Measurements from ENCODE around the gene SBF1. TPM values are rescaled to one million over a fixed set of nuclear protein-coding genes. Genes with fewer than 3 reads are reported as not detected.
A peak's percentile ranks its signal among the peaks of the same experiment; 100 is the strongest.

The SBF1 gene
- total RNA-seq, 2 donors from 2014 or later: 60.2 to 77.5 TPM

- Histone ChIP-seq H3K4me3 (no peak overlapping the region), H3K4me1 (peaks cover 32% of the 10 kb centered on the region), H3K9me3 (no peaks in the 10 kb centered on the region), H3K36me3 (replicated peaks in 1 of 2; ENCODE audit: insufficient read depth in 1 of 2, low read depth in 2 of 2) (peaks cover 0 to 2% of the 10 kb centered on the region in 2 donors), H3K27me3 (no peaks in the 10 kb centered on the region), H3K27ac (no peak overlapping the region)
- ATAC-seq (no peak), DNase-seq (peak in 1 of 4 donors; percentile 30)
- intact Hi-C loops (cut with DNase I): loop anchor here (5.0 to 10.0 kb wide), 2 partner anchors 36 to 259 kb away; partner anchors contain the start of gene TUBGCP6
- 88 to 90% methylated on average over 20 to 26 of the region's 26 CpGs for WGBS, 2 donors
- no peak for TF ChIP-seq CTCF (IDR thresholded peaks at IDR 0.05)
- TF ChIP-seq POLR2A (IDR thresholded peaks at IDR 0.05): no peak
Measured at GRCh38 chr22:50503475-50504145, 28.8 kb upstream of the SBF1 start.

- Histone ChIP-seq H3K4me3 (no peak overlapping the region), H3K27me3 (no peaks in the 10 kb centered on the region), H3K9me3 (no peaks in the 10 kb centered on the region), H3K4me1 (peaks cover 38% of the 10 kb centered on the region), H3K27ac (no peak overlapping the region), H3K36me3 (replicated peaks in 1 of 2; ENCODE audit: insufficient read depth in 1 of 2, low read depth in 2 of 2) (peaks cover 0 to 2% of the 10 kb centered on the region in 2 donors)
- WGBS, 2 donors: 82 to 87% methylated on average over 16 to 21 of the region's 24 CpGs
- no peak for TF ChIP-seq CTCF (IDR thresholded peaks at IDR 0.05)
- no peak for TF ChIP-seq POLR2A (IDR thresholded peaks at IDR 0.05)
- DNase-seq (peak in 1 of 4 donors; percentile 16), ATAC-seq (no peak)
- intact Hi-C loops (cut with DNase I): loop anchor here (5.0 to 10.0 kb wide), 2 partner anchors 36 to 258 kb away; partner anchors contain the start of gene TUBGCP6
Measured at GRCh38 chr22:50502628-50503474, 28.0 kb upstream of the SBF1 start.

- no peak overlapping the region for H3K4me3 ChIP-seq
- intact Hi-C loops (cut with DNase I): loop anchor here (5.0 to 10.0 kb wide), 2 partner anchors 35 to 257 kb away; partner anchors contain the start of gene TUBGCP6
- no peak overlapping the region for H3K27ac ChIP-seq
- WGBS, 2 donors: 84 to 86% methylated on average over 4 to 6 of the region's 6 CpGs
- peaks cover 38% of the 10 kb centered on the region for H3K4me1 ChIP-seq
- ATAC-seq: no peak
- peaks cover 0 to 2% of the 10 kb centered on the region in 2 donors for H3K36me3 ChIP-seq (replicated peaks in 1 of 2; ENCODE audit: insufficient read depth in 1 of 2, low read depth in 2 of 2)
- no peaks in the 10 kb centered on the region for H3K9me3 ChIP-seq
- DNase-seq: no peak
- H3K27me3 ChIP-seq: no peaks in the 10 kb centered on the region
- no peak for TF ChIP-seq CTCF (IDR thresholded peaks at IDR 0.05)
- no peak for TF ChIP-seq POLR2A (IDR thresholded peaks at IDR 0.05)
Measured at GRCh38 chr22:50502096-50502495, 27.3 kb upstream of the SBF1 start.

- Histone ChIP-seq H3K27ac (no peak overlapping the region), H3K36me3 (replicated peaks in 1 of 2; ENCODE audit: insufficient read depth in 1 of 2, low read depth in 2 of 2) (peaks cover 0 to 2% of the 10 kb centered on the region in 2 donors), H3K4me1 (peaks cover 22% of the 10 kb centered on the region), H3K9me3 (no peaks in the 10 kb centered on the region), H3K27me3 (no peaks in the 10 kb centered on the region), H3K4me3 (no peak overlapping the region)
- no peak for TF ChIP-seq CTCF (IDR thresholded peaks at IDR 0.05)
- TF ChIP-seq POLR2A (IDR thresholded peaks at IDR 0.05): no peak
- no peak for ATAC-seq
- intact Hi-C loops (cut with DNase I): loop anchor here (5.0 to 10.0 kb wide), 2 partner anchors 33 to 256 kb away; partner anchors contain the start of gene TUBGCP6
- no peak for DNase-seq
- WGBS, 2 donors: 81 to 87% methylated on average over 12 of the region's 12 CpGs
Measured at GRCh38 chr22:50500452-50500851, 25.6 kb upstream of the SBF1 start.

All from body of pancreas (tissue), 4 donors.